Brain microvascular endothelial cell (primary cell): ENCODE data around the gene MAP10.
"Not testable (repeated sequence)": the region's sequence is repeated elsewhere in the genome, so short reads cannot be mapped to it uniquely, and the experiment has no call there.

Experiments used
- DNase-seq: peaks from one replicate; pipeline ENCODE4 v3.0.0-alpha.2; 2020
- H3K27ac ChIP-seq: fragments of 250-450 bp; sonication (Bioruptor Pico); 2 replicates; pipeline ENCODE4 v1.5.1; 2020; ENCODE audit warnings: mild to moderate bottlenecking, moderate library complexity
- H3K27me3 ChIP-seq: fragments of 250-450 bp; sonication (Bioruptor Pico); replicated peaks from 2 replicates; pipeline ENCODE4 v1.5.1; 2020; ENCODE audit warnings: mild to moderate bottlenecking
- H3K36me3 ChIP-seq: fragments of 250-450 bp; sonication (Bioruptor Pico); replicated peaks from 2 replicates; pipeline ENCODE4 v1.5.1; 2020; ENCODE audit warnings: mild to moderate bottlenecking
- H3K4me3 ChIP-seq: 2 replicates; pipeline ENCODE4 v1.5.1; 2011; ENCODE audit warnings: low read depth, mild to moderate bottlenecking, control low read depth, low read length, moderate library complexity
- in situ Hi-C: cut with HindIII; loops from 2 replicates; pipeline ENCODE4 v1.10.0; 2017; ENCODE audit warnings: low sequenced_read_pairs, low pct_ligation_motif_present
- TF ChIP-seq, protein P1 (sequence below): IDR thresholded peaks from 2 replicates; pipeline ENCODE4 v1.5.1; 2011; ENCODE audit warnings: low read depth, mild to moderate bottlenecking, moderate library complexity, low read length, control low read depth, inconsistent platforms; ENCODE audit errors: missing control alignments

MAP10 gene

DNA sequence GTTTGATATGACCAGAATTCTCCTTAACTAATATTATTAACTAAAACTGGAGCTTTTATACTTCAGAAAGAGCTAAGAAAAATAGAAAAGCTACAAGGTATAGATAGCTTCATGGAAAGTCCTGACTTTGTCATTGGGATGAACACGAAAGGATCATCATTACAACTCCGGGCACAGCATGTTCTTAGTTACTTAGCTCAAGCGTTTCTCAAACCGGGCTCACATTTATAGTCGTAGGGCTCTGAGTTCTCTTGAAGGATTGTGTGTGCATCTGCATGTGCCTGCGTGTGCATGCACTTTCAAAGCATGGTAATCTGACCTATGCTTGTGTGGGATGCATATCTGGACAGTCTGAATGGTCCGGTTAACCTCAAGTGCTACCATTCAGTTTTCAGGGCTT lies 20.4 kb upstream of the MAP10 start:
- Histone ChIP-seq H3K27me3 (no peaks in the 10 kb centered on the region), H3K27ac (no peak overlapping the region), H3K36me3 (no peaks in the 10 kb centered on the region), H3K4me3 (no peak overlapping the region)
- in situ Hi-C loops: no loop called here
- TF ChIP-seq, protein P1, sequence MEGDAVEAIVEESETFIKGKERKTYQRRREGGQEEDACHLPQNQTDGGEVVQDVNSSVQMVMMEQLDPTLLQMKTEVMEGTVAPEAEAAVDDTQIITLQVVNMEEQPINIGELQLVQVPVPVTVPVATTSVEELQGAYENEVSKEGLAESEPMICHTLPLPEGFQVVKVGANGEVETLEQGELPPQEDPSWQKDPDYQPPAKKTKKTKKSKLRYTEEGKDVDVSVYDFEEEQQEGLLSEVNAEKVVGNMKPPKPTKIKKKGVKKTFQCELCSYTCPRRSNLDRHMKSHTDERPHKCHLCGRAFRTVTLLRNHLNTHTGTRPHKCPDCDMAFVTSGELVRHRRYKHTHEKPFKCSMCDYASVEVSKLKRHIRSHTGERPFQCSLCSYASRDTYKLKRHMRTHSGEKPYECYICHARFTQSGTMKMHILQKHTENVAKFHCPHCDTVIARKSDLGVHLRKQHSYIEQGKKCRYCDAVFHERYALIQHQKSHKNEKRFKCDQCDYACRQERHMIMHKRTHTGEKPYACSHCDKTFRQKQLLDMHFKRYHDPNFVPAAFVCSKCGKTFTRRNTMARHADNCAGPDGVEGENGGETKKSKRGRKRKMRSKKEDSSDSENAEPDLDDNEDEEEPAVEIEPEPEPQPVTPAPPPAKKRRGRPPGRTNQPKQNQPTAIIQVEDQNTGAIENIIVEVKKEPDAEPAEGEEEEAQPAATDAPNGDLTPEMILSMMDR: no peak
- DNase-seq: no peak

DNA sequence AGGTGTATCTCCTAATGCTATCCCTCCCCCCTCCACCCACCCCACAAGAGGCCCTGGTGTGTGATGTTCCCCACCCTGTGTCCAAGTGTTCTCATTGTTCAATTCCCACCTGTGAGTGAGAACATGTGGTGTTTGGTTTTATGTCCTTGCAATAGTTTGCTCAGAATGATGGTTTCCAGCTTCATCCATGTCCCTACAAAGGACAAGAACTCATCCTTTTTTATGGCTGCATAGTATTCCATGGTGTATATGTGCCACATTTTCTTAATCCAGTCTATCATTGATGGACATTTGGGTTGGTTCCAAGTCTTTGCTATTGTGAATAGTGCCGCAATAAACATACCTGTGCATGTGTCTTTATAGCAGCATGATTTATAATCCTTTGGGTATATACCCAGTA lies 19.6 kb upstream of the MAP10 start:
- in situ Hi-C loops, H3K4me3 ChIP-seq, DNase-seq, H3K36me3 ChIP-seq, H3K27ac ChIP-seq, H3K27me3 ChIP-seq: not testable (repeated sequence)

DNA sequence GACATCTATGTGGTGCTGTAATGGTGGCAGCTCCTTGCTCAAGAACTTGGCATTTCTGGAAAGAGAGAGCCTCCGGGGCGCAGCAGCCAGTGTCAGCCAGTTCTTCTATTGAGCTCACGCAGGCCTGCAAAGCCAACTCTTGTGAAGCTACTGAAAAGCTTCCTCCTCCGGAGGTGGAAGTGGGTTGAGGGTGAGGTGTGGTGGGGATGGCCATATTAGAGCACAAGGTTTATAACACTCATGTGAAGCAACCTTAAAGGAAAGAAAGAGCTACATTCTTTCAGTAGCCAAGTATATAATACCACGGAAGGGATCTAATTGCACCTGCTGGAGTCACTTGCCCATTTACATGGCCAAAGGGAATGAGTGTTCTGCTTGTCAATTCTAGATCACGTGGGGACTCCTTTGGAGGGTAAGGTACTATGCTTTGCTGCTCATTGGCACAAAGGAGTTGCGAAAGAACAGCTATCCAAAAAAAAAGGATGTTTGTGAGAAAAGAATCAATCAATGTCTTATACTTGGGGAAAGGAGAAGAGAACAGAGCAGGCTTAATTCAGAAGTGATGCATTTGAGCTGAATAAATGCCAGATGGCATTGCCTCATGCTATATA lies 18.3 kb upstream of the MAP10 start:
- Histone ChIP-seq H3K36me3 (no peaks in the 10 kb centered on the region), H3K4me3 (no peak overlapping the region), H3K27me3 (no peaks in the 10 kb centered on the region), H3K27ac (no peak overlapping the region)
- TF ChIP-seq, protein P1: no peak
- no peak for DNase-seq
- in situ Hi-C loops: no loop called here

DNA sequence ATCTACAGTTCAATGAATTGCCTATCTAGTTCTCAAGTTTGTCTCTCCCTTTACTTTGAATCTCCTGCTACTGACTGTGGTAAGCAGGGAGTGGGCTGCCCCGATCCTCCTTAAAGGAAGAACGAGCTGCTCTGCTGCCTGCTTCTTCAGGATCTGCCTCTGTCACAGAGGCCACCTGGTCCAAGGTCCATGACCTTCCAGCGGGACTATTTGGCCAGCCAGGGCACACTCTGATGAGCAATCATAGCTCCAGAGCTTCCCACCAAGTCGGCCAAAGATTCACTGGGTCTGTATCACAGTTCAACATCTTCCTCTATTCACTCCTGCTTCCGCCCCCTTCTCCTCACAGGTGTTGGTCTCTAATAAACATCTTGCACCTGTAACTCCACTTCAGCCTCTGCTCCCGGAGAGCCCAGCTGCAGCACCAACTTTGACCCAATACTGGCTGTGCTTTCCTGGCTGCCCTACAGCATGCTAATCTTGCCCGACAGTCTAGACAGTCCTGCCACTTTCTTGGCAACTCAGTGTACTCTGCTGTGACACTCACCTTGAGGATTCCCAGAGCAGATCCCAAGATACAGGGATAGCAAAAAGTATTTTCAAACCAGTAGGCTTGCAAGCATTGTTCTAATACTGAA lies 16.9 kb upstream of the MAP10 start:
- Histone ChIP-seq H3K27ac (no peak overlapping the region), H3K36me3 (no peaks in the 10 kb centered on the region), H3K4me3 (no peak overlapping the region), H3K27me3 (no peaks in the 10 kb centered on the region)
- DNase-seq: no peak
- in situ Hi-C loops: no loop called here
- TF ChIP-seq, protein P1: no peak

DNA sequence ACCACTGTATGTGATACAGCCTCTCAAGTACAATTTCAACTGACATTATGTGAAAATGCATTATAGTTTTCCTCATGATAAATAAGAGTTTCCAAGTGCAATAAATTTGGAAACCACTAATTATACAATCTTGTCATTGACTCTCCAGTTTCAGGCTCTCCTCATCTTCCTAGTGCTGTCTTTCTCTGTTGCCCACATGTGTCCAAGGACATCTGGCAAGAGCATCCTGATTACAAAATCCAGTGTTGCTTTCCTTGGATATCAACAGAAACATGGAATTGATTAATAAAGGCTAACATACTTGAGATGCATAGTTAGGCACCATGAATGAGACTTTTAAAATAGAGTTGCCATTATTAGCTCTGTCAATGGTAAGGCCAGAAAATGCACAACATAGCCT lies 15.6 kb upstream of the MAP10 start:
- Histone ChIP-seq H3K27me3 (no peaks in the 10 kb centered on the region), H3K36me3 (no peaks in the 10 kb centered on the region), H3K4me3 (no peak overlapping the region), H3K27ac (no peak overlapping the region)
- DNase-seq: no peak
- in situ Hi-C loops: no loop called here
- TF ChIP-seq, protein P1: no peak

DNA sequence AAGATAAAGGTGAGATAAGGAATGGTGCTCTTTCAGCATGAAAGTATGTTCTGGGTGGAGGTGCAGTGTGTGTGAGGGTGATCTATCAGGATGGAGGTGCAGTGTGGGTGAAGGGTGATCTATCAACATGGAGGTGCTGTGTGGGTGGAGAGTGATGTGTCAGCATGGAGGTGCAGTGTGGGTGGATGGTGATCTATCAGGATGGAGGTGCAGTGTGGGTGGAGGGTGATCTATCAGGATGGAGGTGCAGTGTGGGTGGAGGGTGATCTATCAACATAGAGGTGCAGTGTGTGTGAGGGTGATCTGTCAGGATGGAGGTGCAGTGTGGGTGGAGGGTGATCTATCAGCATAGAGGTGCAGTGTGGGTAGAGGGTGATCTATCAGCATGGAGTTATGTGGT lies 12.3 kb upstream of the MAP10 start:
- TF ChIP-seq, protein P1: no peak
- no peak for DNase-seq
- in situ Hi-C loops: no loop called here
- no peak overlapping the region for H3K4me3 ChIP-seq
- H3K27ac ChIP-seq: no peak overlapping the region
- H3K36me3 ChIP-seq: no peaks in the 10 kb centered on the region
- H3K27me3 ChIP-seq: no peaks in the 10 kb centered on the region
